H1 (cell line): ENCODE results near the gene PFN2. TPM values are rescaled to one million over a fixed set of nuclear protein-coding genes. Genes with fewer than 3 reads are reported as not detected.

Experiments
- CTCF ChIA-PET: fragments of 300-600 bp; sonication (Branson Sonifier 250); formaldehyde crosslinking; loops from one replicate; lab custom pipeline; 2021; ENCODE audit not compliant: partially characterized antibody; lab: Charles Lee
- POLR2A ChIA-PET: fragments of 300-600 bp; sonication (Branson Sonifier 250); formaldehyde crosslinking; loops from one replicate; lab custom pipeline; 2021; ENCODE audit warnings: inconsistent platforms; ENCODE audit not compliant: partially characterized antibody; lab: Charles Lee
- DNase-seq, 2 experiments: peaks; one replicate each; pipeline versions ENCODE4 v3.0.0 to v3.0.0-alpha.2; 2010 to 2022; ENCODE audit warnings: low spot score in 2 of 2, low read depth in 1 of 2, mixed read lengths in 1 of 2
- FAIRE-seq: peaks from 2 replicates; lab custom pipeline; 2011; peaks lifted over from hg19 to GRCh38; lab: Jason Lieb, UNC
- H2AFZ ChIP-seq: 2 replicates; pipeline ENCODE4 v1.8.1; 2012; ENCODE audit warnings: low read length, inconsistent platforms
- H2AK5ac ChIP-seq: 2 replicates; pipeline ENCODE4 v1.6.1; 2013; ENCODE audit warnings: low read depth, low read length
- H2BK120ac ChIP-seq: replicated peaks from 2 replicates; pipeline ENCODE3; 2013; ENCODE audit warnings: low read depth, low read length, inconsistent platforms
- H2BK12ac ChIP-seq: 2 replicates; pipeline ENCODE4 v1.6.1; 2013; ENCODE audit warnings: low read depth, low read length
- H2BK15ac ChIP-seq: 2 replicates; pipeline ENCODE4 v1.6.1; 2013; ENCODE audit warnings: low read length
- H2BK20ac ChIP-seq: 2 replicates; pipeline ENCODE4 v1.6.1; 2013; ENCODE audit warnings: low read length
- H2BK5ac ChIP-seq: 2 replicates; pipeline ENCODE4 v1.6.1; 2013; ENCODE audit warnings: low read depth, low read length
- H3K14ac ChIP-seq: 2 replicates; pipeline ENCODE4 v1.6.1; 2013; ENCODE audit warnings: inconsistent platforms; ENCODE audit not compliant: insufficient read length
- H3K18ac ChIP-seq: 2 replicates; pipeline ENCODE4 v1.6.1; 2013; ENCODE audit warnings: low read length; ENCODE audit errors: extremely low read depth
- H3K23ac ChIP-seq: 2 replicates; pipeline ENCODE4 v1.6.1; 2013; ENCODE audit warnings: inconsistent platforms; ENCODE audit not compliant: insufficient read length
- H3K23me2 ChIP-seq: 2 replicates; pipeline ENCODE4 v1.6.1; 2013; ENCODE audit warnings: low read depth, low read length
- H3K27ac ChIP-seq: 2 replicates; pipeline ENCODE4 v1.6.1; 2011; ENCODE audit warnings: low read depth, low read length, inconsistent platforms
- H3K27me3 ChIP-seq, 4 experiments: replicated peaks in 1 of 4; 1 replicate in 1 of 4; 2 replicates in 3 of 4; pipeline versions ENCODE4 v1.6.1 to v1.8.1; 2011 to 2013; ENCODE audit warnings: low read length in 3 of 4, mild to moderate bottlenecking in 3 of 4, inconsistent platforms in 2 of 4, mixed read lengths in 2 of 4, moderate library complexity in 1 of 4; ENCODE audit not compliant: control insufficient read depth in 3 of 4, insufficient read depth in 3 of 4; ENCODE audit errors: extremely low read depth in 1 of 4
- H3K36me3 ChIP-seq, 4 experiments: 2 replicates each; pipeline versions ENCODE4 v1.6.1 to v1.8.1; 2011 to 2013; ENCODE audit warnings: mild to moderate bottlenecking in 4 of 4, low read length in 3 of 4, moderate library complexity in 2 of 4, control low read depth in 1 of 4, inconsistent platforms in 1 of 4; ENCODE audit not compliant: insufficient read depth in 4 of 4, control insufficient read depth in 2 of 4
- H3K4ac ChIP-seq: replicated peaks from 2 replicates; pipeline ENCODE3; 2013; ENCODE audit warnings: low read length, low read depth, mixed read lengths, inconsistent platforms; ENCODE audit not compliant: insufficient read length
- H3K4me1 ChIP-seq, 4 experiments: replicated peaks in 1 of 4; 1 replicate in 1 of 4; 2 replicates in 3 of 4; pipeline versions ENCODE4 v1.6.1 to v1.8.1; 2011 to 2013; ENCODE audit warnings: low read length in 3 of 4, inconsistent platforms in 2 of 4, mixed read lengths in 1 of 4; ENCODE audit not compliant: insufficient read depth in 4 of 4, control insufficient read depth in 3 of 4
- H3K4me2 ChIP-seq, 2 experiments: 2 replicates each; pipeline versions ENCODE4 v1.6.1 to v1.8.1; 2011 to 2013; ENCODE audit warnings: low read depth in 2 of 2, low read length in 2 of 2, control low read depth in 1 of 2, inconsistent platforms in 1 of 2, mild to moderate bottlenecking in 1 of 2; ENCODE audit not compliant: insufficient read depth in 1 of 2
- H3K4me3 ChIP-seq, 4 experiments: fragments of 200-600, 300-600 bp in 1 of 4; sonication (generic), shearing (Covaris generic), sonication (Bioruptor Twin) in 1 of 4; 2 replicates each; pipeline versions ENCODE4 v1.5.1 to v1.8.1; 2011 to 2016; ENCODE audit warnings: low read length in 4 of 4, low read depth in 3 of 4, control low read depth in 2 of 4, inconsistent platforms in 2 of 4, mild to moderate bottlenecking in 2 of 4, mixed read lengths in 1 of 4, moderate library complexity in 1 of 4; ENCODE audit not compliant: insufficient read depth in 2 of 4; ENCODE audit errors: extremely low read depth in 1 of 4
- H3K56ac ChIP-seq: replicated peaks from 2 replicates; pipeline ENCODE3; 2013; ENCODE audit warnings: low read depth, mild to moderate bottlenecking, mixed read lengths, low read length, inconsistent platforms; ENCODE audit not compliant: insufficient read length
- H3K79me1 ChIP-seq: 2 replicates; pipeline ENCODE4 v1.6.1; 2013; ENCODE audit warnings: low read depth, low read length, control low read depth
- H3K79me2 ChIP-seq, 2 experiments: 2 replicates each; pipeline versions ENCODE4 v1.6.1 to v1.8.1; 2012 to 2013; ENCODE audit warnings: low read length in 2 of 2, mild to moderate bottlenecking in 2 of 2, inconsistent platforms in 1 of 2; ENCODE audit not compliant: insufficient read depth in 2 of 2, control insufficient read depth in 1 of 2
- H3K9ac ChIP-seq, 4 experiments: replicated peaks in 1 of 4; 1 replicate in 1 of 4; 2 replicates in 3 of 4; pipeline versions ENCODE4 v1.6.1 to v1.8.1; 2011 to 2013; ENCODE audit warnings: low read depth in 3 of 4, low read length in 3 of 4, control low read depth in 2 of 4, mild to moderate bottlenecking in 2 of 4, moderate library complexity in 2 of 4, inconsistent platforms in 1 of 4; ENCODE audit errors: extremely low read depth in 1 of 4
- H3K9me3 ChIP-seq, 2 experiments: 2 replicates each; pipeline versions ENCODE4 v1.6.1 to v1.8.1; 2012 to 2013; ENCODE audit warnings: mild to moderate bottlenecking in 2 of 2, moderate library complexity in 2 of 2, control low read depth in 1 of 2, inconsistent platforms in 1 of 2, low read depth in 1 of 2, low read length in 1 of 2, mixed read lengths in 1 of 2; ENCODE audit not compliant: insufficient read depth in 2 of 2
- H4K20me1 ChIP-seq, 2 experiments: replicated peaks in 1 of 2; 2 replicates each; pipeline versions ENCODE3 to v1.8.1; 2011 to 2013; ENCODE audit warnings: inconsistent platforms in 2 of 2, low read length in 2 of 2, mild to moderate bottlenecking in 1 of 2; ENCODE audit not compliant: insufficient read depth in 2 of 2, control insufficient read depth in 1 of 2
- H4K5ac ChIP-seq: 2 replicates; pipeline ENCODE4 v1.6.1; 2013; ENCODE audit warnings: low read length, low read depth, mixed read lengths, inconsistent platforms; ENCODE audit not compliant: insufficient read length
- H4K8ac ChIP-seq: 2 replicates; pipeline ENCODE4 v1.8.0; 2013; ENCODE audit warnings: mild to moderate bottlenecking, moderate library complexity, low read length, inconsistent platforms; ENCODE audit not compliant: insufficient read depth; ENCODE audit errors: extremely low read depth
- H4K91ac ChIP-seq: replicated peaks from 2 replicates; pipeline ENCODE3; 2013; ENCODE audit warnings: low read length, mixed read lengths, inconsistent platforms; ENCODE audit not compliant: insufficient read length
- BACH1 ChIP-seq: IDR thresholded peaks from 2 replicates; pipeline ENCODE4 v1.6.1; 2012; ENCODE audit warnings: low read length, improper control_type of control experiment
- FOSL1 ChIP-seq: IDR thresholded peaks from 2 replicates; pipeline ENCODE4 v1.6.1; 2011; ENCODE audit warnings: mild to moderate bottlenecking, low read depth, low read length, moderate library complexity; ENCODE audit not compliant: insufficient read depth
- KDM1A ChIP-seq: fragments of 200-600, 300-600 bp; sonication (generic); IDR thresholded peaks from 2 replicates; pipeline ENCODE4 v1.7.1; 2016; ENCODE audit warnings: mild to moderate bottlenecking, low read length, borderline replicate concordance
- SRF ChIP-seq: IDR thresholded peaks from 2 replicates; pipeline ENCODE4 v1.6.1; 2011; ENCODE audit warnings: mild to moderate bottlenecking, low read depth, low read length, moderate library complexity
- TCF12 ChIP-seq: IDR thresholded peaks from 2 replicates; pipeline ENCODE4 v1.6.1; 2011; ENCODE audit warnings: low read depth, mild to moderate bottlenecking, low read length
- USF2 ChIP-seq: IDR thresholded peaks from 2 replicates; pipeline ENCODE4 v1.6.1; 2011; ENCODE audit warnings: low read length, improper control_type of control experiment
- polyA plus RNA-seq, 7 experiments: library from polyadenylated mRNA; depleted of rRNA in 3 of 7; stranded (reverse) in 5 of 7; unstranded in 2 of 7; fragments of >200 nt in 5 of 7; fragments of 200-250 nt in 2 of 7; gene quantifications; 1 replicate in 5 of 7; 2 replicates in 1 of 7; 4 replicates in 1 of 7; pipeline versions ENCODE4 v1.2.1 to v1.2.3, GENCODE V29; 2011 to 2013; ENCODE audit warnings: missing spikeins in 2 of 7, mixed read lengths in 2 of 7
- total RNA-seq: library from RNA; stranded (reverse); fragmentation: NEBNext Ultra II Directional; extraction: Animal tissue kit (Norgen Biotek cat#: 25700); gene quantifications from 2 replicates; pipeline ENCODE4 v1.2.1, GENCODE V29; 2021

Gene PFN2
- total and polyA plus RNA-seq, 2 of the 8 experiments (the other 6 are each of a cell fraction or from before 2014, with no cell fraction given) = 175 to 311 TPM

GRCh38 chr3:149975919-149976318, 5.2 kb upstream of the PFN2 start:
- H3K56ac ChIP-seq = no peak overlapping the region
- H3K27me3 ChIP-seq = no peaks in the 10 kb centered on the region
- H3K18ac ChIP-seq = no peak overlapping the region
- no peaks in the 10 kb centered on the region for H3K9me3 ChIP-seq
- no peaks in the 10 kb centered on the region for H3K79me1 ChIP-seq
- no peak for DNase-seq
- no peak overlapping the region for H4K91ac ChIP-seq
- H3K79me2 ChIP-seq = peaks cover 0 to 16% of the 10 kb centered on the region in 2 experiments; a peak in 2 of 4 replicates
- no peak overlapping the region for H3K9ac ChIP-seq
- no peak overlapping the region for H3K4ac ChIP-seq
- no peak overlapping the region for H2BK15ac ChIP-seq
- no peak overlapping the region for H2AFZ ChIP-seq
- POLR2A ChIA-PET = interaction anchor here (0.9 kb wide), 1 partner anchor 244 kb away, joined by 3 read pairs; no protein-coding TSS in a partner anchor
- peaks cover 0 to 2% (median 0%) of the 10 kb centered on the region in 4 experiments; a peak in 2 of 7 replicates for H3K4me1 ChIP-seq
- H3K23me2 ChIP-seq = peaks cover 6% of the 10 kb centered on the region; the same call in 1 of the 2 replicates
- H4K8ac ChIP-seq = no peak overlapping the region
- H3K4me2 ChIP-seq = no peak overlapping the region
- no peak overlapping the region for H4K5ac ChIP-seq
- no peak overlapping the region for H2BK20ac ChIP-seq
- CTCF ChIA-PET = interaction anchor here (0.8 to 3.3 kb wide), 7 partner anchors 11 to 241 kb away, joined by 3 to 16 read pairs (median 3); no protein-coding TSS in a partner anchor
- H2BK5ac ChIP-seq = no peak overlapping the region
- no peak overlapping the region for H3K23ac ChIP-seq
- no peak overlapping the region for H2BK120ac ChIP-seq
- no peak overlapping the region for H3K27ac ChIP-seq
- no peak overlapping the region for H3K4me3 ChIP-seq
- no peak for FAIRE-seq
- H2BK12ac ChIP-seq = no peak overlapping the region
- H3K36me3 ChIP-seq = no peaks in the 10 kb centered on the region
- no peaks in the 10 kb centered on the region for H4K20me1 ChIP-seq
- no peak overlapping the region for H2AK5ac ChIP-seq
- H3K14ac ChIP-seq = no peak overlapping the region
- TF ChIP-seq TCF12 (no peak), KDM1A (no peak), SRF (no peak), FOSL1 (no peak), USF2 (no peak), BACH1 (no peak)
